Renal cortex interstitium (tissue), 11 donors: Measurements from ENCODE around the gene PRSS38. TPM values are rescaled to one million over a fixed set of nuclear protein-coding genes. Genes with fewer than 3 reads are reported as not detected.
"Not testable (repeated sequence)": the region's sequence is repeated elsewhere in the genome, so short reads cannot be mapped to it uniquely, and the experiment has no call there.

Experiments
- DNase-seq, 11 donors: peaks; one replicate each; pipeline ENCODE4 v3.0.0-alpha.2; 2013; ENCODE audit warnings: low read depth in 9 of 11, low spot score in 4 of 11; ENCODE audit errors: extremely low read depth in 1 of 11
- polyA plus RNA-seq, 3 donors: library from polyadenylated mRNA; unstranded; fragments of 120-200 nt; gene quantifications; one replicate each; pipeline ENCODE4 v1.2.1, GENCODE V29; 2013; ENCODE audit not compliant: insufficient read length in 3 of 3

The PRSS38 gene
- polyA plus RNA-seq, 3 donors, result not detected

DNA sequence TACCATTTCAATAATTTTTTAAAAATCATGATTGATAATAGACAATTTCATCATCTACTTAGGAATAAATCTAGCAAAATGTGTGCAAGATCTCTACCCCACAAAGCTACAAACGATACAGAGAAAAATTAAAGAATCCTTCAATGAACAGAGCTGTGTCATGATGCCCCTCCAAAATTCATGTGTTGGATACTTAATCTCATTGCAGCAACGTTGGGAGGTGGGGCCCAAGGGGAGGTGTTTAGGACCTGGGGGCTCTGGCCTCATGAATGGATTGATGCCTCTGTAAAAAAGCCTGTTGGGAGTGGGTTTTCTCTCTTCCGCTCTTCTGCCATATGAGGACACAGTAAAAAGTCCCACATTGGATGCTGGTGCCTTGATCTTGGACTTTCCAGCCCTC lies 54.9 kb downstream of the PRSS38 start:
- DNase-seq, result no peak

GRCh38 chr1:227871892-227872291 lies 56.4 kb downstream of the PRSS38 start:
- not testable (repeated sequence) for DNase-seq

DNA sequence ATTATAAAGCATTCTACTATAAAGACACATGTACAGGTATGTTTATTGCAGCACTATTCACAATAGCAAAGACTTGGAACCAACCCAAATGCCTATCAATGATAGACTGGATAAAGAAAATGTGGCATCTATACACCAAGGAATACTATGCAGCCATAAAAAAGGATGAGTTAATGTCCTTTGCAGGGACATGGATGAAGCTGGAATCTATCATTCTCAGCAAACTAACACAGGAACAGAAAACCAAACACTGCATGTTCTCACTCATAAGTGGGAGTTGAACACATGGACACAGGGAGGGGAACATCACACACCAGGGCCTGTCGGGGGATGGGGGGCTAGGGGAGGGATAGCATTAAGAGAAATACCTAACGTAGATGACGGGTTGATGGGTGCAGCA lies 62.3 kb downstream of the PRSS38 start:
- DNase-seq, result not testable (repeated sequence)

DNA sequence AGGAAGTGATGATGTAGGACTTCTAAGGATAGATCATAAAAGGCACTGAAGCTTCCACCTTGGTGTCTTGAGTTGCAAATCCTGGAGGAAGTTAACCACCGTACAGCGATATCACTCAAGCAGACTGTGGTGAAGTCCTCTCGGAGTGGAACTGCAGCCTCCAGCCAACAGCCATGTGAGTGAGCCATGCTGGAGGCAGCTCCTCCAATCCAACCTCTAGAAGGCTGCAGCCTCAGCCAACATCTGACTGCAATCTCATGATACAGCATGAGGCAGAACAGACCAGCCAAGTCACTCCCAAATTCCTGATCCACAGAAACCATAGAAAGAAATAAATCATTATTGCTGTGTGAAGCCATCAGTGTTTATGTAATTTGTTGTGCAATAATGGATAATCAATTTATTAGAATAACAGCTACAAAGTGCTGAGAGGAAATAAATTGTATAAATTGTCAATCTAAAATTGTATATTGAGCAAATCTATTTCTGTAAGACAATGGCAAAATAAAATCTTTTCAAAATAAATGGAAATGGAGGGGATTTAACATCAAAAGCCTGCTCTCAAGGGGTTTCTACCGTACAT lies 65.0 kb downstream of the PRSS38 start:
- no peak for DNase-seq

GRCh38 chr1:227883073-227883520 lies 67.6 kb downstream of the PRSS38 start:
- DNase-seq, result no peak

DNA sequence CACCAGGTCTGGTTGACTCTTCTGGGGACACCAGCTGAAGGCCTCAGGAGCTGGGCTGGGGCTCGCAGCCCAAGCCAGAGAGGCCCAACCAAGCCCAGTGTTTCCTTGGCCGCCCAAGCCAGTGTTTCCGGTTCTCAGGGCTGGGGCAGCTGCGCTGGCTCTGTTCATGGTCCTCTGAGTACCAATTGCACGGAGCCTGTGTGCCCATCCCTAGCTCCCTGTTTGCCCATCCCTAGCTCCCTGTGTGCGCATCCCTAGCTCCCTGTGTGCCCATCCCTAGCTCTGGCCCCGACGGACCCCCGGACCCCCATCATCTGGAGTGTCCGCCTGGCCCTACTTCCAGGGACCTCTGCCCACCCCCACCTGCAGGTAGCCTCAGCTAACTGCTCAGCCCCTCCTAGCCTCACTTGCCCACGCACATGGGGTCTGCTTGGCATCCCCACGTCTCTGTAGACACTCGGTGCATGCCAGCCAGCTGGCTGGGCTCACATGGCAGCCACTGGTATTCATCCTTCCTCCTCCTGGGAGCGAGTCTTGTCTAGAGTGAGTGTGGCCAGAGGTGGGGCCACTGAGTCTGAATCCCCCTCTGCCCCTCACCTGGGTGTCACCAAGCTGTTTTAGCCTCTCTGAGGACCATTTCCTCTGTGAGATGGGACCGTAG lies 68.3 kb downstream of the PRSS38 start:
- DNase-seq, result no peak

DNA sequence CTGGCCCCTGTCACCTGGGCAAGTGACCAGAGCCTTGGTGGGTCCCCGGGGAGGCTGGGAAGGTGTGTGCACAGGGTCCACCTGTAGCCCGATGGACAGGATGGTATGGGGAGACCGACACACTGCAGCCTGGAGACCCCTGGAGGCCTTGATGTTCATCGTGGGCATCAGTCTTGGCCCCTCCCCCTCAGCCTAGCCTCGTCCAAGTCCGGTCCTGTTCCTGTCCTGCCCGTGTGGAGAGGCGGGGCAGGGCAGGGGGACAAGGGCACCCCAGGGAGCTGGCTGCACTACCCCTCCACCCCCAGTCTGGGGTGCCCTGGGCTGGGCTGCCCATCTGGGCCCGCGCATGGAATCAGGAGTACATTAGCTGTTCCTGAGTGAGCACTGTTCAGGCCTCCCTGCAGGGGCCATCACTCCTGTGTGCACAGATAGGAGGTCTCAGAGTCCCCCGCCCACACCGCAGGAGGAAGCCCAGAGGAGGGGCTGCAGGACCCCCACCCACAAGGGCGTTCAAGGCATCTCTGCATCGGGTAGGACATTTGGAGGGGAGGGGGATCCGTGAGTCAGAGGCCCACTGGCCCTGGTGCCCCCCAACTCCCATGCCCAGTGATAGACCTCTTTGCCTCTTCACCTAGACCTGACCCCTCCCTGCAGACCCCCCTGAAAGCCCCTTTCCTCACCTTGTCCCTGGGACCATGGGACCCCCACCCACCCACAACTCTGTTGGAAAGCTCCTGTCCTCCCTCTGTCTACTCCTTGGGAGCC lies 69.1 kb downstream of the PRSS38 start:
- no peak for DNase-seq

DNA sequence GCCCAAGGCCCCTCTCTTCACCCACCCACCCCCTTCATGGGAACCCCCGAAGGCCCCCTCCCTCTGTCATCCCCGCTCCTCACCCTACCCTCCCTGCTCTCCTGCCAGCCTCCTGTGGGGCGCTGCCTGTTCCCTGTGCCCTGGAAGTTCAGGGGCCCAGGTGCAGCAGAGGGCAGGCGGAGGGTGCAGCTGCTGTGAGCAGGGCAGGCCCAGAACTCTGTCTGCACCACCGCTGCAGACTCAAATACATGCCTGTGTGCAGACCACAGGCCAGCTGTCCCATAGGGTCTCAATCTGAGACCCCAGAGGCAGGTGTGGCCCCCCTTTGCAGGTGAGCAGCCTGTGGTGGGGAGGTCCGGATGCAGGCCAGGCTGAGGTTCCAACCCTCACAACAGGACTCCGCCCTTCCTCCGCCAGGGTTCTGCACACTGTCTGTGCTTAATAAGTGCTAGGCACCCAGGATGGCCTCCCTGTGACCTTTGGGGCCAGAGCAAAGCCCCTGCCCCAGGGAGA lies 69.7 kb downstream of the PRSS38 start:
- no peak for DNase-seq

- no peak for DNase-seq
These were observed 70.4 kb downstream of the PRSS38 start for GRCh38 chr1:227885648-227886502.

- DNase-seq, result no peak
These were observed 71.1 kb downstream of the PRSS38 start for GRCh38 chr1:227886503-227886961.

- peak in 10 of 11 donors; percentile 39 to 78 (median 68) for DNase-seq
These were observed 71.7 kb downstream of the PRSS38 start for GRCh38 chr1:227886993-227887696.

DNA sequence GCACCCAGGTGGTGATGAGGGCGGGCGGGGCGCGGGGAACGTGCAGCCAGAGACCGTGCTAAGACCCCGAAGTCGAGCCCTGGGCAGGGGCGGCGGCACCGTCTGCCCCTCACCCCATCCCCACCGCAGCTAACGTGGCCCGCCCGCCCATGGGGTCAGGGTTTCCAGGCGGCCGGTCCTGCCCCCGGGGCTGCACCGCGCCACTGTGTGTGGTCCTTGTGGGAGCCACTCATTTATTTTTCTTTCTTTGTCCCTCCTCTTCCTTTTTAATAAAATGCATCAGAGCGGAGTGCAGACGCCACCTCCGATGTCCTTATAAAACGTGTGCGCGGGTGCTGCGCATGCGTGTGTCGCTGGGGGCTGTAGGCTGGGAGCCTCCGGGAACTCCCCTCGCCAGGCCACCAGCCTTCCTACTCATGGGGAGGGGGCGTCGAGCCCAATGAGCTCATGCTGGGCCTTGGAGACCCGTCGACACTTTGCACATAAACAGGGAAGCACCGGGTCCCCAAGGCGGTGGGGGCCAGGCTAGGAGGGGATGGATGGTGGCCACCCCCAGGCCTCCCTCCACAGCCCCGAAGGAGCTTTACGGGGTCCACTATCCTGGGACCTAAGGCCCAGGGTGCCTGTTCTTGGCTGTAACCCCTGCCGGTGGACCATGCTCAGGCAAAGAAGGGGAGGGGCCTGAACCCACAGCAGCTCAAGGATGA lies 72.4 kb downstream of the PRSS38 start:
- peak in 8 of 11 donors; percentile 50 to 73 (median 68) for DNase-seq

DNA sequence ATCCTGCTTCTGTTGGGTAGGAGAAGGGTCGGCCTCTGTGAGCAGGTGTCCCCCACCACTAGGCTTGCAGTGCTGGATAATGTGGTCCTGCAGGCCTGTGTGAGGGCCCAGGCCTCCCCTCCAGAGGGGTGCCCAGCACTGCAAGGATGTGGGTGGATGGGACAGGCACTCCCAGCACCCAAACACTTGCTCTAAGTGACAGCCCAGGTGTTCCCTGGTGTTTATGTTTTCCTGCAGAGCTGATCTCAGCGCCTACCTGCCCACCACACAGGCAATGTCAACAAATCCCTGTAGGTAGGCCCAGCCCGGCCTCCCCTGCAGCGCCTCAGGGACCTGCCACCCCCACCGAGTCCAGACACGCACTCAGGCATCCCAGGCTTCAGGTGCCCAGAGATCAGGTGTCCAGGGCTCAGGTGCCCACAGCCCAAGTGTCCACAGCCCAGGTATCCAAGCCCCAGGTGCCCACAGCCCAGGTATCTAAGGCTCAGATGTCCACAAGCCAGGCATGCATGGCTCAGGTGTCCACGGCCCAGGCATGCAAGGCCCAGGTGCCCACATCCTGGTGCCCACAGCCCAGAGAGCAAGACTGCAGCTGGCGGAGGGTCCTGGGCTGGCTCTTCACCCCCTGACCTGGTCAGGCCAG lies 73.0 kb downstream of the PRSS38 start:
- DNase-seq, result no peak

DNA sequence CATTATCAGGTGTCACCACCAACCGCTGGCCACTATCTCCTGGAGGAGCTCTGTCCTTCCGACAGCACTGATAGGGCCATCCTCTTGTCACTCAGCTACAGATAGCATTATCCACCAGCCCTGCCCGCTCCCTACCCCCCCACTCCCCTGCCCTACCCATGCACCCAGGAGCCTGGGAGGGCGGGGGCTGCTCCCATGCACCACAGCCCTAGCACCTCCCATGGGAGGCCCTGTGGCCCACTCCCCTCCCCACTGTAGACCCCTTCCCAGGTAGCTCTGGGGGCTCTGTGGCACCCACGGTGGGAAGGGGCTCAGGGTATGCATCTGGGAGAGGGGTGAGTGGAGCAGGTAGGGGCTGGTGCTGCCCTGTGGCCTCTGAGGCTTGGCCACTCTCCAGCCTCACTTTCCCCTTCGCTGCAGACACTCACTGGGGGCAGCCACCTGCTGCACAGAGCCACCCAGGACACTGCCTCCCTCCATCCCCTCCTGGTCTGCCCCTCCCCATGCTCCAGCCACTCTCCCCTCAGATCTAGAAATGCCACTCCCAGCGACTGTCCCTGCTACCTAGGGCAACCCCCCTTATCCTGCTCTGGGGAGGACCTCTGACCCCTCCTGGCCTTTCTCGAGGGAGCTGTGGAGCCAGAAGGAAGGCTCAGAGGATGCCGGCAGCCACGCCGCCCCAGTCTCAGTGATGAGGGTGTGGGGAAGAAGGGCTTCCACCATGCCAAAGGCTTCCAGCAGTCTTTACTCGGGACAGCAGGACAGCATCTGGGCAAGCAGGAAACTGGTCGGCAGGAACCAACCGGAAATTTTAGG lies 73.8 kb downstream of the PRSS38 start:
- DNase-seq, result no peak

DNA sequence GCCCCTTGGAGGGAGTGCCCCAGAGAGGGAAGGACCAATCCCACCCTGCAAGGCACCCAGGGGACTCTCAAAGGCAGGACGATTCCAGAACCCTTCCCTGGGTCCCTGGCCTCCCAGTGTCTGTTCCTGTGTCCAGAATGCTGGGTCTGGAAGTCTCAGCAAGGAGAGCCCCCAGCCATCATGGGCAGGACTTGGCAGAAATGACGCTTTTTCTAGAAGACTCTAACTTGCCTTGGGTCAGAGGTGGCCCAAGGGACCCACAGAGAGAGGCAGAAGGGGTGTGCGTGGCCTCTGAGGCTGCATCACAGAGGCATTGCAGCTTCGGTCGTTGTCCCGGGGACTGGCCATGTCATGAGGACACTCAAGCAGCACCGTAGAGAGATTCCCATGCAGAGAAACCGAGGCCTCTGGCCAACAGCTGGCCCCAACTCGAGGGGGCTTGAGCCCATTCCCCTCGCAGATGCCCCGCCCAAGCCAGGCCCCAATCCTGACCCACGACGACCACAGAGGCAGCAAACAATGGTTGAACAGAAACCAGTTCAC lies 74.5 kb downstream of the PRSS38 start:
- DNase-seq, result no peak

- DNase-seq, result no peak
These were observed 75.2 kb downstream of the PRSS38 start for GRCh38 chr1:227890451-227891222.
